Fibroblast of skin of left quadriceps (primary cell): ENCODE results near the gene MED27.

Experiments used
- DNase-seq, 2 experiments: peaks; one replicate each; pipeline ENCODE4 v3.0.0-alpha.2; 2013; ENCODE audit warnings: low read depth in 2 of 2

The MED27 gene

GRCh38 chr9:131812116-131812790 lies 267.4 kb downstream of the MED27 start:
- no peak for DNase-seq

- no peak for DNase-seq
Measured at GRCh38 chr9:131811405-131811804, 268.3 kb downstream of the MED27 start.

- no peak for DNase-seq
Measured at GRCh38 chr9:131810351-131811170, 269.1 kb downstream of the MED27 start.
